Astrocyte of the spinal cord (primary cell): ENCODE measurements around the gene ZBED1.
"Not testable (repeated sequence)": the region's sequence is repeated elsewhere in the genome, so short reads cannot be mapped to it uniquely, and the experiment has no call there.

Source experiments
- DNase-seq: peaks from one replicate; pipeline ENCODE4 v3.0.0; 2011; ENCODE audit warnings: low read depth, low spot score
- H3K4me3 ChIP-seq: 2 replicates; pipeline ENCODE4 v1.5.1; 2011; ENCODE audit warnings: low read depth, mild to moderate bottlenecking, low read length, moderate library complexity
- CTCF ChIP-seq: IDR thresholded peaks from 2 replicates; pipeline ENCODE4 v1.5.1; 2012; ENCODE audit warnings: low read depth, mild to moderate bottlenecking, low read length, inconsistent platforms
- in situ Hi-C: cut with HindIII; loops from 2 replicates; pipeline ENCODE4 v1.10.0; 2017; ENCODE audit warnings: low sequenced_read_pairs

Gene ZBED1

DNA sequence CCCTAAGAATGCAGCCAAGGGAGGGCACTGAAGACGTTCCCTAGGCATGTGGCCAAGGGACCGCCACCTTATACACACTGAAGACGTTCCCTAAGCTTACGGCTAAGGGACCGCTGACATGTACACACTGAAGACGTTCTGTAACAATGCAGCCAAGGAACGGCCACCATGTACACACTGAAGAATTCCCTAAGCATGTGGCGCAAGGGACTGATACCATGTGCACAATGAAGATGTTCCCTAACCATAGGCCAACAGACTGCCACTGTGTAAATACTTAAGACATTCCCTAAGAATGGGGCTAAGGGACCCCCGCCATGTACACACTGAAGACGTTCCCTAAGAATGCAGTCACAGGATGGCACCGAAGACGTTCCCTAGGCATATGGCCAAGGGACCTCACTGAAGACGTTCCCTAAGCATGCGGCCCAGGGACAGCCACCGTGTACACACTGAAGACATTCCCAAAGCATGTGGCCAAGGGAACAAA is 36.1 kb downstream of the ZBED1 start:
- no peak for TF ChIP-seq CTCF
- DNase-seq = no peak
- in situ Hi-C loops = no loop called here
- no peak overlapping the region for H3K4me3 ChIP-seq

DNA sequence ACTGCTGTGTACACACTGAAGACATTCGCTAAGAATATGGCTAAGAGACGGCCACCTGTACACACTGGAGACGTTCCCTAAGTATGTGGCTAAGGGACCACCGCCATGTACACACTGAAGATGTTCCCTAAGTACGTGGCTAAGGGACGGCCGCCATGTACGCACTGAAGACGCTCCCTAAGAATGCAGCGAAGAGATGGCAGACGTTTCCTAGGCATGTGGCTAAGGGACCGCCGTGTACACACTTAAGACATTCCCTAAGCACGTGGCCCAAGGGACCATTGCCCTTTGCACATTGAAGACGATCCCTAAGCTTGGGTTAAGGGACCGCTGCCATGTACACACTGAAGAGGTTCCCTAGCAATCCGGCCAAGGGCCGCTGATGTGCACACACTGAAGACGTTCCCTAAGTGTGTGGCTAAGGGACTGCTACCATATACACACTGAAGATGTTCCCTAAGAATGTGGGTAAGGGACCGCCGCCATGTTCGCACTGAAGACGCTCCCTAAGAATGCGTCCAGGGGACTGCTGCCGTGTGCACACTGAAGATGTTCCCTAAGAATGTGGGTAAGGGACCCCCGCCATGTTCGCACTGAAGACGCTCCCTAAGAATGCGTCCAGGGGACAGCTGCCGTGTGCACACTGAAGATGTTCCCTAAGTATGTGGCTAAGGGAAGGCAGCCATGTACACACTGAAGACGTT is 36.7 kb downstream of the ZBED1 start:
- peak; percentile 14 for DNase-seq

DNA sequence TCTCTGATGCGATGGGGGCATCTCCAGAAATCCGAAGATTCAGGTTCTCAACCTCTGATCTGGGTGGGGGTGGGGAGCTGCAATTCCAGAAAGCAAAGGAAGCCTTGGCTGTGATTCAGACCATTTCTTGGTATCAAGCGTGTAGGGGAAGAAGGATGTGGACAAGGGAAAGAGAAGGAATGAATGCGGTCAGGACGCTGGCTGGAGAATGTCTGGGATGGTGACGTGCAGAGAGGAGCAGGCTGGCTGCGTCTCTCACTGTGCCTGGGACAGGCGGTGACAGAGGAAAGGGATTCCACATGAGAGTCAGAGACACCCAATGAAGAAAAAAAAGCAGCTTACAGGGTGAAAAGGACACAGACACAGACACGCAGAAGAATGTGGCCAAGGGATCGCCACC is 37.3 kb downstream of the ZBED1 start:
- peak; percentile 51 for DNase-seq
- in situ Hi-C loops, H3K4me3 ChIP-seq: not testable (repeated sequence)

More for the DNA sequence above, 36.7 kb downstream of the ZBED1 start:
- in situ Hi-C loops = no loop called here
- no peak for TF ChIP-seq CTCF
- no peak overlapping the region for H3K4me3 ChIP-seq

- no peak overlapping the region for H3K4me3 ChIP-seq
- no peak for DNase-seq
- in situ Hi-C loops = no loop called here
- TF ChIP-seq CTCF = no peak
These were observed 38.0 kb downstream of the ZBED1 start for GRCh38 chrX:2462780-2463179.

DNA sequence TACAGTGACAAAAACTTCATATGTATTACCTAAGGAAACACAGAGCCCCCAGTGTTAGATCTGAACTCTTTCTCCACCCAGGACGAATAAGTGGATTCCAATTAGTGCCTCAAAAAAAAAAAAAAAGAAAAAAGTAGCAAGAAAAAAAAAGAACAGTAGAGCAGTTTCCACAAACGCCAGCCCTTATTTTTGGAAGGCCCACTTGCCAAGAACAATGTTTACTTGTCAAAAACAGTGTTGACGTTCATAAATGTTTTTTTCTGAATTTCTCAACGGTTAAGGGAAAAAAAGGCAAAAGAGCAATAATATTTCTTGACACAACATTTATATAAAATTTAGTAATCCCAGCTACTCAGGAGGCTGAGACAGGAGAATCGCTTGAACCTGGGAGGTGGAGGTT is 38.7 kb downstream of the ZBED1 start:
- no peak for TF ChIP-seq CTCF
- H3K4me3 ChIP-seq = no peak overlapping the region
- in situ Hi-C loops = no loop called here
- no peak for DNase-seq

- DNase-seq = no peak
- in situ Hi-C loops = no loop called here
- no peak overlapping the region for H3K4me3 ChIP-seq
- TF ChIP-seq CTCF = no peak
These were observed 39.1 kb downstream of the ZBED1 start for GRCh38 chrX:2461711-2462016.

DNA sequence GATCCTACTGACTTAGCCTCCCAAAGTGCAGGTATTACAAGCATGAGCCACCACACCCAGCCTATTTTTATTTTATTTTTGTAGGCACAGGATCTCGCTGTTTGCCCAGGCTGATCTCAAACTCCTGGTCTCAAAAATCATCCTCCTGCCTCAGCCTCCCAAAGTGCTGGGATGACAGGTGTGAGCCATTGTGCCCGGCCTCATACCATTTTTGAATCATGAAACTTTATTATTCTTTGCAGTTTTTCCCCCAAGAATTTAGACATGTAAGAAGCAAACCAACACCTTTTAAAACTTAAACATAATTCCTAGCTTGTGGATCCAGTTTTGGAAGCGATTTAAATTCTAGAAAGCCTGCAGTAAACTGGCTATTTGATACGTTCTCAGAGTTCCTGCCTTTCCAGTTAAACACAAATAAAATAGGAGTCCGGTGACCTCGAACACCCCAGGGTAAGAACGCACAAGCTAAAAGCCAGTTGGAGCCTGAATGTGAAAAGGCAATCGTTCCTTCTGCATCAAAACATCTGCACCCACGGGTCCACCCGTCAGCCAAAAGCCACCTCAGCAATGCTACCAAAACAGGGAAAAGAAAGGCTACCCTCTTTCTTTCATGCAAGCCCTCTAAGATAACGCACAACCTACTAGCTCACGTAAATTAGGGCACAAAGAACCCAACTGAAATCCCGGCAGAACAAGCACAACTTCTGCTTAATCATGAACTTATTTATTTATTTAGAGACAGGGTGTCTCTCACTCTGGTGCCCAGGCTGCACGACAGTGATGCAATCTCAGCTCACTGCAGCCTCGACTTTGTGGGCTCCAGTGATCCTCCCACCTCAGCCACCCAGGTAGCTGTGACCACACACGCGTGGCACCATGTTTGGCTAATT is 39.7 kb downstream of the ZBED1 start:
- in situ Hi-C loops, H3K4me3 ChIP-seq, DNase-seq: not testable (repeated sequence)

GRCh38 chrX:2460048-2460447 is 40.7 kb downstream of the ZBED1 start:
- DNase-seq, H3K4me3 ChIP-seq, in situ Hi-C loops: not testable (repeated sequence)
